HG03064 (cell line): ENCODE data around the gene HPDL.
"Not testable (repeated sequence)": the region's sequence is repeated elsewhere in the genome, so short reads cannot be mapped to it uniquely, and the experiment has no call there.

ENCODE experiments used
- ATAC-seq: cut with Tn5 transposase; IDR thresholded peaks from one replicate; pipeline ENCODE4 v1.9.1; 2021; ENCODE audit warnings: low read depth; ENCODE audit not compliant: unreplicated experiment

Gene HPDL

GRCh38 chr1:45348966-45349677 lies 22.4 kb downstream of the HPDL start:
- ATAC-seq: no peak

- no peak for ATAC-seq
Measured at GRCh38 chr1:45351508-45351907, 24.8 kb downstream of the HPDL start.

DNA sequence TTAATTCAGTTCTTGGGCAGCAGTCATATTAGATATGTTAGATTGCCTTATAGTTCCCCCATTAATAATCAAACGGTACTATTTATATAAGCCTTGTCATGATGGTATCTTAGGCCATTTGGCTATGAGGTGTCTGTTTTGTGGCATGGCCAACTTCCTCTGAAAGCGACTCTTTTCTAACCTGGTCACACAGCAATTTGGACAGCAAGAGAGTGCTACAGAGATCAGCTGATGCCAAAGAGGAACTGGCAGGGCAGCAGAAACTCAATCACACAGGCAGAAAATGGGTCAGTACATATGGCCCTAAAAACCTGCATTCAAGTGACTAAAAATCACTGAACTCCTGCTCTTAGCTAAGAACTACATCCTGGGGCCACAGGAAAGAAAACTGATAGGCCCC lies 27.0 kb downstream of the HPDL start:
- no peak for ATAC-seq

- no peak for ATAC-seq
Measured at GRCh38 chr1:45354838-45355237, 28.1 kb downstream of the HPDL start.

DNA sequence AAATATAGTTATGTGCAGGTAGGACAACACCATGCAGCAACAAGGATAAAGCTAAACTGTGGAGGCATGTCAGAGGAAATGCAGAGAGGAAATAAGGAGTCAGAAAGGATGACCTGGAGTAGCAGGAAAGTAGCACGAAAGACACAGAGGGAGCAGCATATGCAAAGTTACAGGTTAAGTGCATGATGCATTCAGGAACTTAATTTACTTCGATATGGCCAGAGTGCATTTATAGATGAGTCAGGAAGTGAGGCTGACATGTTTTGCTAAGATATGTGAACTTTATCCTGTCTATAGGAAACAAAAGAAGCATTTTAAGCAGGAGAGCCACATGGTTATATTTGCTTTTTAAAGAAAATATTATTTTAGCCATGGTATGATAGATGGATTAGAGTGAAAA lies 29.0 kb downstream of the HPDL start:
- no peak for ATAC-seq

DNA sequence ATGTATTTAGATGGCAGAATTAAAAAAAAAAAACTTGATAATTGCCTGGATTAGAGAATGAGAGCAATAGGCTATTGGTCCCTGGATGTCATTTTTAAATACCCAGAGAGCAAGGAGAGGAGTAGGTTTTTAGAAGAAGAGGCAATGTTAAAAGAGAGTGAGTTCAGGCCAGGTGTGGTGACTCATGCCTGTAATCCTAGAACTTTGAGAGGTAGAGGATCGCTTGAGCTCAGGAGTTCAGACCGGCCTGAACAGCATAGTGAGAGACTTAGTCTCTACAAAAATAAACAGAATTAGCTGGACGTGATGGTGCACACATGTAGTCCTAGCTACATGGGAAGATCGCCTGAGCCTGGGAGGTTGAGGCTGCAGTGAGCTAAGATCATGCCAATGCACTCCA lies 29.5 kb downstream of the HPDL start:
- no peak for ATAC-seq

GRCh38 chr1:45359882-45360513 lies 33.3 kb downstream of the HPDL start:
- no peak for ATAC-seq

DNA sequence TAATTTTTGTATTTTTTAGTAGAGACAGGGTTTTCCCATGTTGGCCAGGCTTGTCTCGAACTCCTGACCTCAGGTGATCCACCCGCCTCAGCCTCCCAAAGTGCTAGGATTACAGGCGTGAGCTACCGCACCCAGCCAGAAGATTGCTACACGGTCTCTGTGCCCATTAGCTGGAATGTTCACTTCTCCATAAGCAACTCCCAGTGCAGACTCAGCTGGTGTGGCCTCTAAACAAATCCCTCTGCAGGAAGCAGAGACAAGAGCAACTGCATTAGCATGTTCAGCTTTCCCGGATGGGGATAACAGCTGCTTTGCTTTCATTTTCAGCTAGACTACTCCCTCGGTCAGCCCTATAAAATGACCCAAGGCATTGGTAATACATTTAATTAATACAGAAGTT lies 34.3 kb downstream of the HPDL start:
- not testable (repeated sequence) for ATAC-seq

DNA sequence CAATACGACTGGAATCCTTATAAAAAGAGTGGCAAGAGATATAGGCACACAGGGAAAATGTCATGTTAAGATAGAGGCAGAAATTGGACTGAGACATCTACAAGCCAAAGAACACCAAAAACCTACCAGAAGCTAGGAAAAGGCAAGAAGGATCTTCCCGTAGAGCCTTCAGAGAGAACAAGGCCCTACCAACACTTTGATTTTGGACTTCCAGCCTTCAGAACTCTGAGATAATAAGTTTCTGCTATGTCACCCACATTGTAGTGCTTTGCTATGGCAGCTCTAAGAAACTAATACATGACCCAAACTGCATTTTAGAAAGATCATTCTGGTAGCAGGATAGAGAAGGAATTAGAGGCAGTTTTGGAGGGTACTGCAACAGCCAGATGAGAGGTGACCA lies 37.6 kb downstream of the HPDL start:
- no peak for ATAC-seq

GRCh38 chr1:45365051-45365450 lies 38.4 kb downstream of the HPDL start:
- ATAC-seq: no peak

DNA sequence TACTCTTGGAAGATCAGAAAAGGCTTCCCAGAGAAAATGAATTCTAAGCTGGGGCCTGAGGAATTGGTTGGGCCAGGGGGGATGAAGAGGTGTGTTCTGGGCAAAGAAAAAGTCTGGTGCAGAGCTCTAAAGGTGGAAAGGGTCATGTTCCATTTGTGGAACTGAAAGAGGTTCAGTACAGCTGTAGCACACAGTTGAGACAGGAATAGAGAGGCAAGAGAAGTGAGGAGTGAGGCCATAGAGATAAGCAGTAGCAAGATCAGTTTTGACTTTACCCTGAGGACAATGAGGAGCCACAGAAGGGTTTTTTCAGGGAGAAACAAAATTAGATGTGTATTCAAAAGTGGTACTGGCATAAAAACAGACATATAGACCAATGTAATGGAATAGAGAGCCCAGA lies 43.9 kb downstream of the HPDL start:
- ATAC-seq: peak; percentile 65

DNA sequence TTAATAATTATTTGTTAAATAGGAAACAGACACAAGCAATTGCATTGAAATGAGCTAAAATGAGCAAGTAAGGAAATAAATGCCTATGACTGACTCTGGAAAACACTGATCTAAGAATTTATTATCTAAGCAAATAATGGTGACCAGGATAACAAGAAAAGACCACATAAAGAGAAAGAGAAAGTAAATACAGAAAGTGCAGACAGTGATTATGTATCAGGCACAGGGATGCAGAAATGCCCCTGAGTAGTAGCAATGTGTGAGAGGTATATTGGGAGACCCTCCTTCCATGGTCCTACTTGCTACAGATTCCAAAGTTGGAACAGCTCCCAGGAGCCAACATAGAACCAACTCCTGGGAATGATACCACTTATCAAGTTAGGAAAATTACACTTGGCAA lies 46.9 kb downstream of the HPDL start:
- ATAC-seq: no peak

- no peak for ATAC-seq
Measured at GRCh38 chr1:45375104-45376090, 48.7 kb downstream of the HPDL start.

DNA sequence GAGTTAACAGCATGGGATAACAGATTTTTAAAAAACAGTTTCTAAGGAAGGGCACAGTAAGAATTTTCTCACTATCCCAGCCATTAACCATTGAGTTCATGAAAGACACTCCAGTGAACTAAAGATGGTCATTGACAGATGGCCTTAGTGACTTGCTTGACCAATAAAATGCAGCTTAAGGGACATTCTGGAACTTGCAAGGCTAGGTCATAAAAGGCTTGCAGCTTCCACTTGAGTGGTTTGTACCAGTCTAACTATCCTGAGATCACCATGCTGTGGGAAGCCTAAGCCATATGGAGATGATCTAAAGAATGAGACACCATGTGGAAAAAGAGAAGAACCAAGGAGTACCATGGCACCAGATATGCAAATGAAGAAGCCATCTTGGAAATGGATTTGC lies 51.5 kb downstream of the HPDL start:
- ATAC-seq: no peak
